CD14-positive monocyte (primary cell): Measurements from ENCODE around the gene GNB2. TPM values are rescaled to one million over a fixed set of nuclear protein-coding genes. Genes with fewer than 3 reads are reported as not detected.

Experiments
- DNase-seq, 3 donors: peaks; one replicate each; pipeline ENCODE4 v3.0.0-alpha.2; 2011 to 2022
- H2AFZ ChIP-seq: 2 replicates; pipeline ENCODE4 v1.6.0; 2012; ENCODE audit warnings: mild to moderate bottlenecking, low read depth, low read length, inconsistent platforms; ENCODE audit not compliant: insufficient read depth, poor library complexity, severe bottlenecking
- H3K27ac ChIP-seq, 2 donors: 1 replicate in 1 of 2; 2 replicates in 1 of 2; pipeline ENCODE4 v1.5.1; 2012 to 2013; ENCODE audit warnings: low read length in 2 of 2, control low read depth in 1 of 2, inconsistent platforms in 1 of 2, low read depth in 1 of 2, mild to moderate bottlenecking in 1 of 2
- H3K27me3 ChIP-seq, 2 donors: one replicate each; pipeline versions ENCODE4 v1.6.0 to v1.6.1; 2011 to 2013; ENCODE audit warnings: low read length in 2 of 2; ENCODE audit not compliant: control insufficient read depth in 2 of 2, insufficient read depth in 2 of 2
- H3K36me3 ChIP-seq, 2 donors: replicated peaks in 1 of 2; 1 replicate in 1 of 2; 2 replicates in 1 of 2; pipeline versions ENCODE4 v1.5.1 to v1.6.1; 2012 to 2013; ENCODE audit warnings: low read length in 2 of 2, control low read depth in 1 of 2, inconsistent platforms in 1 of 2, mild to moderate bottlenecking in 1 of 2; ENCODE audit not compliant: insufficient read depth in 2 of 2, control insufficient read depth in 1 of 2
- H3K4me1 ChIP-seq, 2 donors: 1 replicate in 1 of 2; 2 replicates in 1 of 2; pipeline versions ENCODE4 v1.5.1 to v1.6.1; 2012 to 2013; ENCODE audit warnings: low read length in 2 of 2, control low read depth in 1 of 2, inconsistent platforms in 1 of 2, mild to moderate bottlenecking in 1 of 2, moderate library complexity in 1 of 2; ENCODE audit not compliant: insufficient read depth in 2 of 2, control insufficient read depth in 1 of 2
- H3K4me2 ChIP-seq: replicated peaks from 2 replicates; pipeline ENCODE3; 2012; ENCODE audit warnings: low read length, moderate library complexity, mild to moderate bottlenecking; ENCODE audit not compliant: poor library complexity, severe bottlenecking; ENCODE audit errors: extremely low read depth
- H3K4me3 ChIP-seq, 3 experiments: fragments of 200-600 bp in 1 of 3; sonication (generic) in 1 of 3; replicated peaks in 1 of 3; 1 replicate in 2 of 3; 2 replicates in 1 of 3; pipeline ENCODE4 v1.5.1; 2011 to 2013; ENCODE audit warnings: low read length in 3 of 3, mild to moderate bottlenecking in 3 of 3, control low read depth in 2 of 3, low read depth in 2 of 3, inconsistent platforms in 1 of 3, moderate library complexity in 1 of 3
- H3K79me2 ChIP-seq: 2 replicates; pipeline ENCODE4 v1.6.0; 2012; ENCODE audit warnings: mild to moderate bottlenecking, control low read depth, inconsistent platforms, low read length, moderate library complexity; ENCODE audit not compliant: insufficient read depth
- H3K9ac ChIP-seq: 2 replicates; pipeline ENCODE4 v1.6.0; 2017; ENCODE audit warnings: low read length, mild to moderate bottlenecking; ENCODE audit not compliant: insufficient read depth, poor library complexity, severe bottlenecking
- H3K9me3 ChIP-seq, 2 donors: replicated peaks in 1 of 2; 1 replicate in 1 of 2; 2 replicates in 1 of 2; pipeline versions ENCODE4 v1.5.1 to v1.6.1; 2012 to 2013; ENCODE audit warnings: low read length in 2 of 2, control low read depth in 1 of 2; ENCODE audit not compliant: control insufficient read depth in 1 of 2, insufficient read depth in 1 of 2
- H4K20me1 ChIP-seq: 2 replicates; pipeline ENCODE4 v1.6.0; 2012; ENCODE audit warnings: mild to moderate bottlenecking, low read length, control low read depth, moderate library complexity; ENCODE audit not compliant: insufficient read depth
- H3K27ac Mint-ChIP-seq, 7 donors: one replicate each; pipeline ENCODE4 v1.8.0; 2020; ENCODE audit warnings: mild to moderate bottlenecking in 7 of 7, mixed read lengths in 7 of 7, moderate library complexity in 6 of 7, inconsistent platforms in 2 of 7
- H3K27me3 Mint-ChIP-seq, 3 donors: one replicate each; pipeline ENCODE4 v1.8.0; 2021 to 2022; ENCODE audit warnings: low read depth in 3 of 3, mild to moderate bottlenecking in 3 of 3, mixed read lengths in 3 of 3, moderate library complexity in 3 of 3, inconsistent platforms in 1 of 3
- H3K36me3 Mint-ChIP-seq, 2 donors: one replicate each; pipeline ENCODE4 v1.8.0; 2020; ENCODE audit warnings: mixed read lengths in 2 of 2, inconsistent platforms in 1 of 2, mild to moderate bottlenecking in 1 of 2
- H3K4me1 Mint-ChIP-seq: one replicate; pipeline ENCODE4 v1.8.0; 2020; ENCODE audit warnings: mild to moderate bottlenecking, mixed read lengths
- H3K4me3 Mint-ChIP-seq, 2 donors: one replicate each; pipeline ENCODE4 v1.8.0; 2020; ENCODE audit warnings: mild to moderate bottlenecking in 2 of 2, mixed read lengths in 2 of 2, moderate library complexity in 1 of 2
- H3K9me3 Mint-ChIP-seq, 7 donors: one replicate each; pipeline ENCODE4 v1.8.0; 2020 to 2022; ENCODE audit warnings: mixed read lengths in 7 of 7, mild to moderate bottlenecking in 6 of 7, moderate library complexity in 6 of 7, inconsistent platforms in 2 of 7
- CTCF ChIP-seq: fragments of 200-600 bp; IDR thresholded peaks from one replicate; pipeline ENCODE4 v1.8.0; 2022; ENCODE audit warnings: antibody characterized with exemption, mild to moderate bottlenecking
- WGBS: methylation state at CpG from one replicate; pipeline ENCODE4 v1.1.5; 2013; ENCODE audit warnings: missing lambda C conversion rate; ENCODE audit not compliant: insufficient coverage; 5-methylcytosine and 5-hydroxymethylcytosine counted together
- intact Hi-C, 2 donors: fragments of 100-400 bp; cut with micrococcal nuclease; formaldehyde crosslinking; loops; one replicate each; pipeline versions ENCODE4 v1.15.0 to v1.15.1; 2023
- polyA plus RNA-seq, 3 donors: library from polyadenylated mRNA; depleted of rRNA in 1 of 3; unstranded in 2 of 3; stranded (reverse) in 1 of 3; fragments of 300-500 nt in 2 of 3; fragments of >200 nt in 1 of 3; fragmentation: Illumina TruSeq in 2 of 3; gene quantifications; 1 replicate in 2 of 3; 2 replicates in 1 of 3; pipeline ENCODE4 v1.2.3, GENCODE V29; 2012 to 2021

The GNB2 gene
- polyA plus RNA-seq, 3 donors, result 90.0 to 436 (median 94.6) TPM

DNA sequence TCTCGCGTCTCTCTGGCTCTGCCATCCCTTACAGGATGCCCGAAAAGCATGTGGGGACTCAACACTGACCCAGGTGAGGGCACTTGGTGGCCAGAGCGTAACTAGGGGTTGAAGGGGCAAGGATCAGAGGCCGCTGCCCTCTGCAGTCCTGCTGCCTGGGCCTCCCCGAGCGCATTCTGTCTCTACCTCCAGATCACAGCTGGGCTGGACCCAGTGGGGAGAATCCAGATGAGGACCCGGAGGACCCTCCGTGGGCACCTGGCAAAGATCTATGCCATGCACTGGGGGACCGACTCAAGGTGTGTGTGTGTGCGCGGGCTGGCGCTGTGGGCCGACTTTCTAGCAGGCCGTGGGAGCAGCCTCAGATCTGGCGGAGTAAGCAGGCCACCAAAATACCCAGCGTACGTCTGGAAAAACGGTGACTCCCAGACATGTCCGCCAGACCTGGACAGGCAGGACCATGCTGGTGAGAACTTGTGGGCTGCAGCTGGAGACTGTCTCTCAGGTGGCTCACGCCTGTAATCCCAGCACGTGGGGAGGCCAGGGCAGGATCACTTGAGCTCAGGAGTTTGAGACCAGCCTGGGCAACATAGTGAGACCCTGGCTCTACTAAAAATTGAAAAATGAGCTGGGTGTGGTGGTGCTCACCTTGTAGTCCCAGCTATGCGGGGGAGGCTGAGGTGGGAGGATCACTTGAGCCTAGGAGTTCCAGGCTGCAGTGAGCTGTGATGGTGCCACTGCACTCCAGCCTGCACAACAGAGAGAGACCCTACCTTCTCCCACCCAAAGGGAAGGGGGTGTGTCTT, 3.2 kb downstream of the GNB2 start:
- Histone ChIP-seq H3K4me1 (peaks cover 55 to 61% of the 10 kb centered on the region in 2 donors), H3K27ac (peak overlapping the region; percentile 54 to 91), H3K27me3 (no peaks in the 10 kb centered on the region), H3K4me2 (peak overlapping the region; percentile 78), H3K4me3 (peak overlapping the region in 1 of 3 experiments; percentile 100), H3K79me2 (peaks cover 48% of the 10 kb centered on the region), H3K36me3 (peaks cover 43 to 47% of the 10 kb centered on the region in 2 donors), H4K20me1 (peaks cover 65% of the 10 kb centered on the region), H3K9me3 (no peaks in the 10 kb centered on the region), H2AFZ (no peak overlapping the region), H3K9ac (peak overlapping the region; percentile 89)
- intact Hi-C loops, result loop anchor here in 1 of 2 donors (10.0 kb wide), 2 partner anchors 242 to 552 kb away; partner anchors contain the start of genes MBLAC1 and PPP1R35
- peaks cover under 1 to 6% (median 1%) of the 10 kb centered on the region in 3 donors for H3K27me3 Mint-ChIP-seq
- H3K27ac Mint-ChIP-seq, result peak overlapping the region; percentile 26 to 93 (median 85)
- H3K4me1 Mint-ChIP-seq, result peaks cover 44% of the 10 kb centered on the region
- peak overlapping the region; percentile 71 to 80 for H3K4me3 Mint-ChIP-seq
- H3K36me3 Mint-ChIP-seq, result peaks cover 31 to 48% of the 10 kb centered on the region in 2 donors
- DNase-seq, result peak in 1 of 3 donors; percentile 9
- H3K9me3 Mint-ChIP-seq, result peaks cover 0 to 2% (median 0%) of the 10 kb centered on the region in 7 donors
- TF ChIP-seq CTCF, result no peak
- WGBS, result 95% methylated on average over 20 of the region's 23 CpGs

DNA sequence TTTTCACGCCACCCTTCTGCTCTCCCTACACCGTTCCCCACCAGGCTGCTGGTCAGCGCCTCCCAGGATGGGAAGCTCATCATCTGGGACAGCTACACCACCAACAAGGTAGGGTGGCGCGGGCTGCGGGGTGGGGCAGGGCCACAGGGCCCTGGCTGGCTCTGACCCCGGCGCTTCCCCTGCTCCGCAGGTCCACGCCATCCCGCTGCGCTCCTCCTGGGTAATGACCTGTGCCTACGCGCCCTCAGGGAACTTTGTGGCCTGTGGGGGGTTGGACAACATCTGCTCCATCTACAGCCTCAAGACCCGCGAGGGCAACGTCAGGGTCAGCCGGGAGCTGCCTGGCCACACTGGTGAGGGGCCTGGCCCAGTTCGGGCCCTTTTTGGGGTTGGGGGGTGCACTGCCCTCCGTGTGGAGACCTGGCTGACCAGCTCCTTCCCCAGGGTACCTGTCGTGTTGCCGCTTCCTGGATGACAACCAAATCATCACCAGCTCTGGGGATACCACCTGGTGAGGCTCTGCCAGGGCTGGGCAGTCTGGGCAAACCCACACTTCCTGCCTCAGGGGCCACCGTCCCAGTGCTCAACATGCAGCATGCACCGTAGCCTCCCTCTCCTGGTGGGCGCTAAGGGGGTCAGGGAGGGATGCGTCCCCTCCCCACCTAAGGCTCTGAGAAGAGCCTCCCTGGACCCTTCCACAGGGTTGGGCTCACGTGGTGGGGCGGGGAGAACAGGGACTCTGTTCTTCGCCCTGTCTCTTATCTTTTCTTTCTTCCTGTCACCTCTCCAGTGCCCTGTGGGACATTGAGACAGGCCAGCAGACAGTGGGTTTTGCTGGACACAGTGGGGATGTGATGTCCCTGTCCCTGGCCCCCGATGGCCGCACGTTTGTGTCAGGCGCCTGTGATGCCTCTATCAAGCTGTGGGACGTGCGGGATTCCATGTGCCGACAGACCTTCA, 4.0 kb downstream of the GNB2 start:
- H3K4me1 ChIP-seq, result peaks cover 53 to 59% of the 10 kb centered on the region in 2 donors
- peaks cover 48% of the 10 kb centered on the region for H3K79me2 ChIP-seq
- Mint-ChIP-seq H3K27me3 (peaks cover 0 to 4% (median 1%) of the 10 kb centered on the region in 3 donors), H3K4me1 (peaks cover 43% of the 10 kb centered on the region), H3K9me3 (peaks cover 0 to 2% (median 0%) of the 10 kb centered on the region in 7 donors), H3K36me3 (peaks cover 32 to 52% of the 10 kb centered on the region in 2 donors), H3K4me3 (no peak overlapping the region), H3K27ac (peak overlapping the region in 6 of 7 donors; percentile 82 to 92 (median 86))
- peak in 1 of 3 donors; percentile 5 for DNase-seq
- no peaks in the 10 kb centered on the region for H3K27me3 ChIP-seq
- H3K27ac ChIP-seq, result peak overlapping the region; percentile 54 to 65
- no peaks in the 10 kb centered on the region for H3K9me3 ChIP-seq
- no peak overlapping the region for H2AFZ ChIP-seq
- 93% methylated on average over 23 of the region's 36 CpGs for WGBS
- H4K20me1 ChIP-seq, result peaks cover 74% of the 10 kb centered on the region
- H3K9ac ChIP-seq, result no peak overlapping the region
- no peak overlapping the region for H3K4me3 ChIP-seq
- no peak for TF ChIP-seq CTCF
- peaks cover 52 to 56% of the 10 kb centered on the region in 2 donors for H3K36me3 ChIP-seq
- no peak overlapping the region for H3K4me2 ChIP-seq
- intact Hi-C loops, result loop anchor here in 1 of 2 donors (10.0 kb wide), 2 partner anchors 243 to 553 kb away; partner anchors contain the start of genes MBLAC1 and PPP1R35
